Vagina (tissue), 2 donors: ENCODE data around the gene WFDC10B. TPM values are rescaled to one million over a fixed set of nuclear protein-coding genes. Genes with fewer than 3 reads are reported as not detected.

Experiments
- DNase-seq, 2 donors: peaks; one replicate each; pipeline ENCODE4 v3.0.0-alpha.2; 2017; ENCODE audit errors: extremely low spot score in 2 of 2
- H3K27ac ChIP-seq: fragments of 200-600 bp; sonication (generic); one replicate; pipeline ENCODE4 v1.5.1; 2019
- H3K27me3 ChIP-seq: fragments of 200-600 bp; sonication (generic); one replicate; pipeline ENCODE4 v1.5.1; 2019
- H3K36me3 ChIP-seq, 2 donors: fragments of 200-600 bp; sonication (generic); one replicate each; pipeline ENCODE4 v1.5.1; 2017 to 2019
- H3K4me1 ChIP-seq: fragments of 200-600 bp; sonication (generic); one replicate; pipeline ENCODE4 v1.5.1; 2019
- H3K4me3 ChIP-seq, 2 donors: fragments of 200-600 bp; sonication (generic); 1 replicate in 1 of 2; 2 replicates in 1 of 2; pipeline ENCODE4 v1.5.1; 2016 to 2019
- H3K9me3 ChIP-seq: fragments of 200-600 bp; sonication (generic); one replicate; pipeline ENCODE4 v1.5.1; 2019
- POLR2A ChIP-seq, 2 donors: fragments of 450-650 bp; IDR thresholded peaks; one replicate each; pipeline ENCODE4 v1.6.1; 2017; ENCODE audit warnings: antibody characterized with exemption in 2 of 2, mild to moderate bottlenecking in 2 of 2, moderate library complexity in 2 of 2
- POLR2AphosphoS5 ChIP-seq, 2 donors: sonication (generic); formaldehyde crosslinking; IDR thresholded peaks; one replicate each; pipeline ENCODE4 v1.9.0; 2017; ENCODE audit warnings: antibody characterized with exemption in 2 of 2, mild to moderate bottlenecking in 2 of 2, low read depth in 1 of 2; ENCODE audit not compliant: insufficient read depth in 1 of 2
- intact Hi-C: fragments of 100-400 bp; cut with DNase I; formaldehyde crosslinking; loops from one replicate; pipeline ENCODE4 v1.15.1; 2023
- total RNA-seq: library from RNA; depleted of rRNA; stranded (reverse); fragments of >200 nt; gene quantifications from one replicate; pipeline ENCODE4 v1.2.3, GENCODE V29; 2016
- TF ChIP-seq, protein P1 (sequence below), 3 experiments: fragments of 450-650 bp in 2 of 3; fragments of 200-600 bp in 1 of 3; sonication (generic) in 1 of 3; IDR thresholded peaks; one replicate each; pipeline ENCODE4 v1.5.1; 2017 to 2019; ENCODE audit warnings: antibody characterized with exemption in 3 of 3, mild to moderate bottlenecking in 2 of 3, moderate library complexity in 2 of 3

WFDC10B gene
- total RNA-seq, 1 donor from 2014 or later: not detected

DNA sequence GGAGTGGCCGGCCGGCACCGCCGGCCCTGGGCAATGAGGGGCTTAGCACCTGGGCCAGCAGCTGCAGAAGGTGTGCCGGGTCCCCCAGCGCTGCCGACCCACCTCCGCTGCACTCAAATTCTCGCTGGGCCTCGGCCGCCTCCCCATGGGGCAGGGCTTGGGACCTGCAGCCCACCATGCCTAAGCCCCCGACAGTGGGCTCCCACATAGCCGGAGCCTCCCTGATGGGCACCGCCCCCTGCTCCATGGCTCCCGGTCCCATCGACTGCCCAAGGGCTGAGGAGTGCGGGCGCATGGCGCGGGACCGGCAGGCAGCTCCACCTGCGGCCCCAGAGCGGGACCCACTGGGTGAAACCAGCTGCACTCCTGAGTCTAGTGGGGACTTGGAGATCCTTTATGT lies 31.2 kb upstream of the WFDC10B start:
- H3K9me3 ChIP-seq: no peaks in the 10 kb centered on the region
- no peaks in the 10 kb centered on the region for H3K27me3 ChIP-seq
- no peaks in the 10 kb centered on the region for H3K36me3 ChIP-seq
- intact Hi-C loops: no loop called here
- no peak overlapping the region for H3K4me3 ChIP-seq
- DNase-seq: no peak
- no peaks in the 10 kb centered on the region for H3K4me1 ChIP-seq
- TF ChIP-seq POLR2A (IDR thresholded peaks at IDR 0.05) (no peak), POLR2AphosphoS5 (IDR thresholded peaks at IDR 0.05; ENCODE audit: insufficient read depth in 1 of 2, low read depth in 1 of 2) (no peak)
- TF ChIP-seq, protein P1, sequence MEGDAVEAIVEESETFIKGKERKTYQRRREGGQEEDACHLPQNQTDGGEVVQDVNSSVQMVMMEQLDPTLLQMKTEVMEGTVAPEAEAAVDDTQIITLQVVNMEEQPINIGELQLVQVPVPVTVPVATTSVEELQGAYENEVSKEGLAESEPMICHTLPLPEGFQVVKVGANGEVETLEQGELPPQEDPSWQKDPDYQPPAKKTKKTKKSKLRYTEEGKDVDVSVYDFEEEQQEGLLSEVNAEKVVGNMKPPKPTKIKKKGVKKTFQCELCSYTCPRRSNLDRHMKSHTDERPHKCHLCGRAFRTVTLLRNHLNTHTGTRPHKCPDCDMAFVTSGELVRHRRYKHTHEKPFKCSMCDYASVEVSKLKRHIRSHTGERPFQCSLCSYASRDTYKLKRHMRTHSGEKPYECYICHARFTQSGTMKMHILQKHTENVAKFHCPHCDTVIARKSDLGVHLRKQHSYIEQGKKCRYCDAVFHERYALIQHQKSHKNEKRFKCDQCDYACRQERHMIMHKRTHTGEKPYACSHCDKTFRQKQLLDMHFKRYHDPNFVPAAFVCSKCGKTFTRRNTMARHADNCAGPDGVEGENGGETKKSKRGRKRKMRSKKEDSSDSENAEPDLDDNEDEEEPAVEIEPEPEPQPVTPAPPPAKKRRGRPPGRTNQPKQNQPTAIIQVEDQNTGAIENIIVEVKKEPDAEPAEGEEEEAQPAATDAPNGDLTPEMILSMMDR (IDR thresholded peaks at IDR 0.05): no peak
- H3K27ac ChIP-seq: no peak overlapping the region

DNA sequence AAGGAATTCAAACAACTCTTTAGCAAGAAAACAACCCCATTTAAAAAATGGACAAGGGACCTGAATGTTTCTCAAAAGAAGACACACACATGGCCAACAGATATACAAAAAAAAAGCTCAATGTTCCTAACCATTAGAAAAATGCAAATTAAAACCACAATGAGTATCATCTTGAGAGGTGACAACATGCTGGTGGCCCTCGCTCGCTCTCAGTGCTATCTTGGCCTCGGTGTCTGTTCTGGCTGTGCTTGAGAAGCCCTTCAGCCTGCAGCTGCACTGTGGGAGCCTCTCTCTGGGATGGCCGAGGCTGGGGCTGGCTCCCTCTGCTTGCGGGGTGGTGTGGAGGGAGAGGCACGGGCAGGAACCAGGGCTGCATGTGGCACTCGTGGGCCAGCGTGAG lies 30.7 kb upstream of the WFDC10B start:
- no peaks in the 10 kb centered on the region for H3K9me3 ChIP-seq
- intact Hi-C loops: no loop called here
- no peak overlapping the region for H3K27ac ChIP-seq
- TF ChIP-seq, protein P1 (IDR thresholded peaks at IDR 0.05): no peak
- no peak for TF ChIP-seq POLR2A (IDR thresholded peaks at IDR 0.05)
- no peak for TF ChIP-seq POLR2AphosphoS5 (IDR thresholded peaks at IDR 0.05; ENCODE audit: insufficient read depth in 1 of 2, low read depth in 1 of 2)
- no peaks in the 10 kb centered on the region for H3K4me1 ChIP-seq
- no peak overlapping the region for H3K4me3 ChIP-seq
- no peak for DNase-seq
- H3K36me3 ChIP-seq: no peaks in the 10 kb centered on the region
- H3K27me3 ChIP-seq: no peaks in the 10 kb centered on the region

DNA sequence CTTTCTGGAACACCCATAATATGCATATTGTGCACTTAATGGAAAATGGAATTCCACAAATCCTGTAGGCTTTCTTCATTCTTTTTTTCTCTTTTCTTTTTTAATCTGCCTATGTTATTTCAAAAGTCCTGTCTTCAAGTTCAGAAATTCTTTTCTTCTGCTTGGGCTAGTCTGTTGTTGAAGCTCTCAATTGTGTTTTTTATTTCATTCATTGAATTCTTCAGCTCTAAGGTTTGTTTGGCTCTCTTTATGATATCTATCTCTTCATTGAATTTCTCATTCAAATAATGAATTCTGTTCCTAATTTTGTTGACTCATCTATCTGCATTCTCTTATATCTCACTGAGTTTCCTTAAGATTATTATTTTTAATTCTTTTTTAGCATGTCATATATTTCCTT lies 27.4 kb upstream of the WFDC10B start:
- H3K9me3 ChIP-seq: no peaks in the 10 kb centered on the region
- TF ChIP-seq POLR2AphosphoS5 (IDR thresholded peaks at IDR 0.05; ENCODE audit: insufficient read depth in 1 of 2, low read depth in 1 of 2) (no peak), POLR2A (IDR thresholded peaks at IDR 0.05) (no peak)
- TF ChIP-seq, protein P1 (IDR thresholded peaks at IDR 0.05): no peak
- H3K27ac ChIP-seq: no peak overlapping the region
- no peak overlapping the region for H3K4me3 ChIP-seq
- no peaks in the 10 kb centered on the region for H3K36me3 ChIP-seq
- intact Hi-C loops: no loop called here
- H3K27me3 ChIP-seq: no peaks in the 10 kb centered on the region
- no peaks in the 10 kb centered on the region for H3K4me1 ChIP-seq
- no peak for DNase-seq

DNA sequence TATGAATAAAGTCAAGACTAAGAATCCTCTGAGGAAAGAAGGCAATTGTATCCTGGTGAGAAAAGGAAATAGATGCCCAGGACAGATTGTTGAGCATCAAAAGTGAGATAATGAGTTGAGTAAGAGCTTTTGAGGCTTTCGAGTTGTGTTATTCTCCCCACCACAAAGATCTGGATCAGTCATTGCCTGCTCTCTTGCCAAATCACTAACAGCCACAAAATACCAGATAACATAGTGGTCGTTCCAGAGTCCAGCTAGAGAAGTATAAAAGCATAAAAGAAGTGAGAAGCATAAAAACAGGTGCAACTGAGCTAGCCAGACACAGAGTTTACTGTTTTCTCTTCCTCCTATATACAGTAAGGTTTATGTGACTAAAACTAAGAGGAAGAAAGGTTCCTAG lies 22.2 kb upstream of the WFDC10B start:
- TF ChIP-seq POLR2AphosphoS5 (IDR thresholded peaks at IDR 0.05; ENCODE audit: insufficient read depth in 1 of 2, low read depth in 1 of 2) (no peak), POLR2A (IDR thresholded peaks at IDR 0.05) (no peak)
- TF ChIP-seq, protein P1 (IDR thresholded peaks at IDR 0.05): no peak
- Histone ChIP-seq H3K36me3 (no peaks in the 10 kb centered on the region), H3K4me3 (no peak overlapping the region), H3K27ac (no peak overlapping the region), H3K27me3 (no peaks in the 10 kb centered on the region), H3K9me3 (no peaks in the 10 kb centered on the region), H3K4me1 (no peaks in the 10 kb centered on the region)
- intact Hi-C loops: no loop called here
- DNase-seq: no peak

DNA sequence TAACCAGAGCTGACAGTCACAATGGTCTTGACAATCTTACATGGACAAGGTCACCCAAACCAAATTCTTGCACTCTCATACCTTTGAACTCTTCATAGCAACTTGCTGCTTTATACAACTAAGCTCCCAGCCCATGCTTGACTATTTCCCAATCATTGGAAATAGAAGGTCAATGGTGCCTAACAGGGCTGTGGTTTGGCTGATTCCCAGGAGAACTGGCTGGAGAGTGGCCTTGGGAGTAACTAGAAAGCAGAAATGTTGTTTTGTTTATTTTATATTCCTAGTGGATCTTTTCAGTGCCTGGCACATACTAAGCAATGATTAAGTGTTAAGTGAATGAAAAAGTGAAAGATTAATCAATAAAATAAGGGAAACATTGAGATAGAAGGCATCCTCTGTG lies 20.3 kb upstream of the WFDC10B start:
- no peaks in the 10 kb centered on the region for H3K4me1 ChIP-seq
- H3K27me3 ChIP-seq: no peaks in the 10 kb centered on the region
- no peak for TF ChIP-seq POLR2AphosphoS5 (IDR thresholded peaks at IDR 0.05; ENCODE audit: insufficient read depth in 1 of 2, low read depth in 1 of 2)
- TF ChIP-seq, protein P1 (IDR thresholded peaks at IDR 0.05): no peak
- TF ChIP-seq POLR2A (IDR thresholded peaks at IDR 0.05): no peak
- intact Hi-C loops: no loop called here
- no peaks in the 10 kb centered on the region for H3K9me3 ChIP-seq
- no peak for DNase-seq
- no peaks in the 10 kb centered on the region for H3K36me3 ChIP-seq
- no peak overlapping the region for H3K27ac ChIP-seq
- no peak overlapping the region for H3K4me3 ChIP-seq
